NOMO-1 treated with DMSO at 0.1 percent for 48 hours (cell line): ENCODE results near the gene TSPAN15.
"Not testable (repeated sequence)": the region's sequence is repeated elsewhere in the genome, so short reads cannot be mapped to it uniquely, and the experiment has no call there.

Experiments used
- DNase-seq: peaks from one replicate; lab custom pipeline; 2025; ENCODE audit not compliant: unreplicated experiment; lab: John Stamatoyannopoulos, UW

TSPAN15 gene

DNA sequence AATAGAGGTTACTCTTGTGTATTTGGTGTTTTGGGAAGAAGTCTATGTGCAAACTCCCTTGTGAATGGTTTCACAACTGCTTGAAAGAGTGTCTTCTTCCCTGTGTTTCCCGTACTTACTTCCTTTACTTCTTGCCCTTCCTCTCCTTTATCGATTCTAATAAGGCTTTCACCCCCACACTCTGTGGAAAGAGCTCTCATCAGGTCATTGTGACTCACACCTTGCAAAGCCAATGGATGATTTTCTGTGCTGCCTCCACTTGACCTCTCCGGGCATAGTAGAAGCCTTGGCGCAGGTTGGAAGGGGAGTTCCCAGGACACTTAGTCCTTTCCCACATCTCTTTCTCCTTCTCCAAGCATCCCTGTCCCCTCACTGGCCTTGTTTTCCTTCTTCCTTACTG, 6.2 kb upstream of the TSPAN15 start:
- no peak for DNase-seq

DNA sequence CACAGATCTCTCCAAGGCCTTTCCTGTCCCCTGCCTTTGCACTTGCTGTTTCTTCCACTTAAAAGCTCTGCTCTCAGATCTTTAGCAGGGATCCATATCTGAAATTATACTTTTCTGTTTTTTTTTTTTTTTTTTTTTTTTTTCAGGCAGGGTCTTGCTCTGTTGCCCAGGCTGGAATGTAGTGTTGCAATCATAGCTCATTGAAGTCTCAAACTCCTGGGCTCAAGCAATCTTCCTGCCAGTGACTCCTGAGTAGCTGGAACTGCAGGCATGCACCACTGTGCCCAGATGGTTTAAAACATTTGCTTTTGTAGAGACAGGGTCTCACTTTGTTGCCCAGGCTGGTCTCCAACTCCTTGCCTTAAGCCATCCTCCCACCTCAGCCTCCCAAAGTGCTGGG, 5.0 kb upstream of the TSPAN15 start:
- no peak for DNase-seq

GRCh38 chr10:69446650-69447151, 4.6 kb upstream of the TSPAN15 start:
- no peak for DNase-seq

GRCh38 chr10:69449841-69450240, 1.4 kb upstream of the TSPAN15 start:
- DNase-seq = peak; percentile 20

- not testable (repeated sequence) for DNase-seq
Measured at GRCh38 chr10:69450395-69450794, 870 bp upstream of the TSPAN15 start.

DNA sequence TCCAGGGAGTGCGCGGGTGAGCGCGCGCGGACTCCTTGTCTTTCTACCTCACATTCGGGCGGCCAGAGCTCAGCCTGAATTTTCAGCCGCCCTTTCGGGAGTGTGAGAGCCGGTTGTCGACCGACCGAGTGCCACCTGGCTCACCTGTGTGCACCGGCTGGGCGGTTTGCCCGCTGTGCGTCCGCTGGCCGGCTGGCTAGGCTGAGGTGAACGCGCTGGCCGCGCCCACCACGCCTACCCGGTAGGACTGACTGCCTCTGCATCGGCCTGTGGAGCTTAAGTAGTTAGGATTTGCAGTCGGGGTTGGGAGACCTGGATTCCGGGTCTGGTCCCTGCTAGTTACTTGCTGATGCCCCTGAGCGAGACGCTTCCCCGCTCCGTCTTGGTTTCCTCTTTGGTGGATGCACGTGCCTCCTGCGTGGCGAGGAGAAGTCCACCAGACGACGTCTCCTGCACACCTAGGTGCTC, 553 bp downstream of the TSPAN15 start:
- DNase-seq = no peak

GRCh38 chr10:69452676-69453415, 1.6 kb downstream of the TSPAN15 start:
- no peak for DNase-seq

DNA sequence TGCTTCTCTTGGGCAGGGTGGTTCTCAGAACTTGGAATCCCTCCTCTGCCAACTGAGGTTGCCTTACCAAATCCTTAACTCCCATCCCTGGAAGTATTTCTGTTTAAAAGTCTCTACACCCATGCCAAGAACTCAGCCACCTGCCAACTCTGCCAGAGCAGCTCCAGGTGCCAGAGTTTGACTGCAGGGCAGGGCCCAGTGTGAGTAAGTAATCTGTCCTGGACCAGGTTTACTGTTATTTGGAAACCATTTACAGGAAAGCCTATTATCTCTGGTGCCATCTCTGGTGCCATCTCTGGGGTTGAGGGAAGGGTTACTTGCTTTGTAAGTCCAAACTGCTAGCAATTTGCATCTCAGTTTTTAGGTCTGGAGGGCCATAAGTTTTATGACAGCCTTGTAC, 2.5 kb downstream of the TSPAN15 start:
- no peak for DNase-seq

- no peak for DNase-seq
Measured at GRCh38 chr10:69455006-69455763, 3.9 kb downstream of the TSPAN15 start.

GRCh38 chr10:69456880-69457693, 5.8 kb downstream of the TSPAN15 start:
- no peak for DNase-seq

DNA sequence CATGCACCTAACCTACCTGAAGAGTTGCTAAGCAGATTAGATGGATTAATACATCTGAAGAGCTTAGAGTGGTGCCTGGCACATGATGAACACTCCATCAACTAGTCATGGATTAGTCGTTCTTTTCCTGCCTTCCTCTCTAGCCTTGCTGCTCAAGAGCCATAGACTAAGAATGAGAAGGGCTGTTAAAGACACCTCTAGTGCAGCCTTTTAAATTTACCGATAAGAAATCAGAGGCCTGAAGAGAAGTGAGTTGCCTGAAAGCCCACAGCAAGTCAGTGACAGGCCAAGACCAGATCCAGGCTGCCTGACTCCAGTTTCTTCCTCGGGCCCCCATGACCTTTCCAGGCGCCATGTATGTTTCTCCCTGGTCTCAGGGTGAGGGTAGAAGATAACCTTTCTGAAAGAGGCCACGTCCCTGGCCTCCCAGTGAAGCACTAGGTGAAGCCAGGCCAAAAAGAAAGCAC, 6.5 kb downstream of the TSPAN15 start:
- no peak for DNase-seq

DNA sequence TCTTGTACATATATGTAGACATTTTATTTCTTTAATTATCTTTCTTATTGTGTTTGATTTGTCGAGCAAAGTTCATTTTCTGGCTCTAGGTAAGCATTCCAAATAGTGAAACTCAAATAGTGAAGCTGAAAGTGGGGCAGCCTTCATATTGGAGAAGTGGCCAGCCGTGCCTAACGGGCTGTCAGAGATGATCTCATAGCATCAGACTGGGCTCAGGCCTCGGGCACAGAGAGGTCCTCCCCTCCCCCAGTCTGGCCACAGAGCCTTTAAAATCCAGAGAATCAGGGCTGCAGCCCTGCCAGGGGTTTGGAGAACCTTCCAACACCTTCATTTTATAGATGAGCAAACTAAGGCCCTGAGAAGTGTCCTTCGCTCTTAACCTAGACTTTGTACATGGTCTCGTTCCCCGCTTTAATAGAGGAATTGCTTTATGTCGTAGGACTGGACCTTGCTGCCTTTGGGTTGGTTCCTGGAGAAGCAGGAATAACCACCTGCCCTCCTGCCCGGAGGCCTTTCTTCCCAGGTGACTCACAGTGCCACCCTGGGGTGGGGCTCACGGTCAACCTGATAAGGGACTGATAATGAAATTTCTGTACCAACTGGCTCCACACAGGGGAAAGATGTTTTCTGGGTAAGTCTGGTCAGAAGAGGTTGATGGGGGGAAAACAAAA, 7.3 kb downstream of the TSPAN15 start:
- no peak for DNase-seq

- no peak for DNase-seq
Measured at GRCh38 chr10:69459101-69459790, 8.0 kb downstream of the TSPAN15 start.

- DNase-seq = no peak
Measured at GRCh38 chr10:69459893-69460575, 8.8 kb downstream of the TSPAN15 start.

GRCh38 chr10:69460576-69461242, 9.4 kb downstream of the TSPAN15 start:
- no peak for DNase-seq

GRCh38 chr10:69461243-69462025, 10.2 kb downstream of the TSPAN15 start:
- DNase-seq = no peak

DNA sequence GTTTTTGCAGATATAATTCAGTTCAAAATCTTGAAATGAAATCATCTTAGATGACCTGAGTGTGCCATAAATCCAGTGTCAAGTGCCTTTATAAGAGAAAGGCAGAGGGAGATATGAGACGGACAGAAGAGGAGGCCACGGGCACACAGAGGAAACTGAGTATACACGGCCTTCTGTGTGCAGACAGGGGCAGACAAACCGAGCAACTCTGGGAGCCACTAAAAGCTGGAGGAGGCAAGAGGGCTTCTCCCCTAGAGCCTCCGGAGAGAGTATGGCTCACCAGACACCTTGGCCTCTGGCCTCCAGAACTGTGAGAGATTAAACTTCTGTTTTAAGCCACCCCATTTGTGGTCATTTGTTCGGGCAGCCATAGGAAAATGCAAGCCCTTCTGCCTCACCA, 12.6 kb downstream of the TSPAN15 start:
- no peak for DNase-seq

- DNase-seq = no peak
Measured at GRCh38 chr10:69464401-69464800, 13.1 kb downstream of the TSPAN15 start.
